ENCODE measurements around the gene NUDT4.
"Not testable (repeated sequence)": the region's sequence is repeated elsewhere in the genome, so short reads cannot be mapped to it uniquely, and the experiment has no call there.

Gene NUDT4

GRCh38 chr12:93402333-93403311 is 24.9 kb downstream of the NUDT4 start:
- no peak for DNase-seq

- no peak for DNase-seq
Measured at GRCh38 chr12:93403988-93404803, 26.5 kb downstream of the NUDT4 start.

GRCh38 chr12:93404961-93405849 is 27.5 kb downstream of the NUDT4 start:
- no peak for DNase-seq

GRCh38 chr12:93407054-93407962 is 29.6 kb downstream of the NUDT4 start:
- DNase-seq: no peak

- no peak for DNase-seq
Measured at GRCh38 chr12:93407963-93408283, 30.2 kb downstream of the NUDT4 start.

GRCh38 chr12:93408813-93409212 is 31.1 kb downstream of the NUDT4 start:
- DNase-seq: no peak

- not testable (repeated sequence) for DNase-seq
Measured at GRCh38 chr12:93409343-93410187, 31.8 kb downstream of the NUDT4 start.

DNA sequence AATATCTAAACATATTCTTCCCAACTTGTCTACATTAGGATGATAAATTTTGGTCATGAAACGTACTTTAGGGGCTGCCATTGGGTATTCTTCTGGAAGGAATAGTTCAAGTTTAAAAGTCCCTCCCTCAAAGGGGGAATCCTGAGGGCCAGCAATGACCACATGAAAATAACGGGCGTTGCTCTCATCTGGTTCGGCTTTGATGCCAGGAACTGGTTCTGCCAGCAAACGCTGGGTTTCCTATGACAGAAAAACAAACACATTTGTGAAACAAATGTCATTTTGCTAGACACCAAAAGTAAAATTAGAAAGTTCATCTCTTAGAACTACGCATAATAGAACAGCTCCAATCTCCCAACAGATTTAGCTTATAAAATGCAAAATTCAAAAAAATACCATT is 33.3 kb downstream of the NUDT4 start:
- DNase-seq: not testable (repeated sequence)

GRCh38 chr12:93412396-93412795 is 34.7 kb downstream of the NUDT4 start:
- not testable (repeated sequence) for DNase-seq

DNA sequence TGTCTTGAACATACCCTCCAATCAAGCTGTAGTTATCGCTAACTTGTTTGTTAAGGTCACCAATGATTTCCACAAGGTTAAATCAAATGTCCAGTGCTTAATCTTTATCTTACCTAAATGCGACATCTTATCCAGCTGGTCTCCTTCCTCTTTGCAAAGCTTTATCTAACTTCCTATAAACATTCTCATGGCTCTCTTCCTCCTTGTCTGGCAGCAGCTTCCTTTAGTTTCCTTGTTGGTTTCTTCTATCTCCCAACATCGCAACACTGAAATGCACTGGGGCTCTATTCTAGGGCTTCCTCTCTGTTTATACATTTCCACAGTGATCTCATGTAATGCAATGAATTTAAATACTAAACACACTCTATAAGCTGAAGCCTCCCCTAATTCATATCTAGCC is 35.3 kb downstream of the NUDT4 start:
- no peak for DNase-seq

- no peak for DNase-seq
Measured at GRCh38 chr12:93415723-93416464, 38.2 kb downstream of the NUDT4 start.

DNA sequence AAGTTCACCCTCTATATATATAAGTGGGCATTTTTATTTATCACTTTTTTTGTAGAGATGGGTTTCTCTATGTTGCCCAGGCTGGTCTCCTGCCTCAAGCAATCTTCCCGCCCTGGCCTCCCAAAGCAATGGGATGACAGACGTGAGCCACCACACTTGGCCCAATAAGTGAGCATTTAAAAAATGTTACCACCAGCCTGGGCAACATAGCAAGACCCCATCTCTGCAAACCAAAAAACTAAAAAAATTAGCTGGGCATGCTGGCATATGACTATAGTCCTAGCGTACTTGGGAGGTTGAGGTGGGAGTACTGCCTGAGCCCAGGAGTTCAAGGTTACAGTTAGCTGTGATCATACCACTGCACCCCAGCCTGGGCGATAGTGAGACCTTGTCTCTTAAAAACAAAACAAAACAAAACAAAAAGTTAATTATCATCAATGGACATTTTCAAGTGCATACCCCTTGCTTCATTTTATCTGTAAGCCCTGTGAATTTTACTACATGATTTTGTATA is 40.3 kb downstream of the NUDT4 start:
- DNase-seq: no peak

DNA sequence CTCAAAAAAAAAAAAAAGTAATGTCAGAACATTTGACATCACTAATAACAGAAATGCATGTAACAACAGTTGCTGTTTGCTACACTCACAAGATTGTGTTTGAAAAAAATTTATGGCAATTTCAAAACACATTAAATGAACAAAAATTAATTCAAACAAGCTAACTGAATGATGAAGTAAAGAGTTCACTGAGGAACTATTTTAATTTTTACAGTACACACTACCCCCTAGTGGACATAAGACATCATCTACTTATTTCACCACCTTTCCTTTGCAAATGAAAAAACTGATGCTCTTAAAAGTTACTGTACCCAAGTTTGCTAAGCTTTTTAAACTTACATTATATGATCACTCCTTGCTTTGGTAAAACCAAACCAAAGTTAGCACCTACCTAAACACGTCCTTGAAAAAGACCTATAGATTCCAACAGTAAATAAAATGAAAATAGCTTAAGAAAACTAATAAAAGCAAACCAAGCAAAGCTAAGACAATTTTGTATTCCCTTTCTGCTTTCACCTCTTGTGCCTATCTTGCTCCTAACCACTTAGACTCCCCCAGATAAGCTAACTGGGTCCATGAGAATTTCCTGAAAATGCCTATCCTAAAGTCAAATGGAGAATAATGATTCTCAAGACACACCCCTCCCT is 41.8 kb downstream of the NUDT4 start:
- no peak for DNase-seq

GRCh38 chr12:93422050-93422449 is 44.3 kb downstream of the NUDT4 start:
- DNase-seq: no peak

DNA sequence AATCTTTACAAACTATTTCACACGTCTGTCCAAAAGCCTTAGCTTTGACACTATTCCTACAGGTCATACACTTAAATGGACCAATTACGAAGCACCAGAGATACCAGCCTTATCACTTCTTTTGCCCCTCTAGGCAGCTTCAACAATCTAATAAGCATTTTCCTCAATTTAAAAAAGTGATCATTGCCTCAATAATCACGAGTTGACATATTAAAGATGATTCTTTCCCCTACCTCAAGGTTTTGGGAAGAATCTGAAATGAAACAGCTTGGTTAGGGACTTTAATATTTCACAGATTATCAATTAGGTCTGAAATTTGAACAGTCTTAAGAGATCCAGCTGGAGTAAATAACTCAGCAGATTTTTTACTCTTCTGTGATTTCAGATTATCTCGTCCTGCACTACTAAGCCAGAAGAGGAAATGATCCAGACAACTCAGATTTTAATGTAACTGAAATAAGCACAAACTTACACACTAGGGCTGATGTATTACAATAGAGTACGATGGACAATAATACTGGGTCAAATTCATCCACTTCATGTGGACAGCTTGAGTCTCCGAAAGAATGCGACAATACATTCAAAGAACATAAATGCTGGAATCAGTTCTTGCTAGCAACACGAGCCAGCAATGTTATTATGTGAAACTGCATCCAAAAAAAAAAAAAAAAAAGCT is 48.1 kb downstream of the NUDT4 start:
- no peak for DNase-seq

- no peak for DNase-seq
Measured at GRCh38 chr12:93426412-93426805, 48.7 kb downstream of the NUDT4 start.

GRCh38 chr12:93427779-93428564 is 50.2 kb downstream of the NUDT4 start:
- DNase-seq: no peak

DNA sequence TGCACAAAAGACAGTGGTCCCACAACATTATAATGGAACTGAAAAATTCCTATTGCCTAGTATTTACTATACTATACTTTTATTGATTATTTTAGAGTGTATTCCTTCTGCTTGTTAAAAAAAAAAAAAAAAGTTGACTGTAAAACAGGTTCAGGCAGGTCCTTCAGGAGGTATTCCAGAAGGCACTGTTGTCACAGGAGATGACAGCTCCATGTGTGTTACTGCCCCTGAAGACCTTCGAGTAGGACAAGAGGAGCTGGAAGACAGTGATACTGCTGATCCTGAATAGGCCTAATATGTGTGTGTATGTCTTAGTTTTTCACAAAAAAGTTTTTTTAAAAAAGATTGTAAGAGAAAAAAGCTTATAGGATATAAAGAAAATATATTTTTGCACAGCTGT is 51.7 kb downstream of the NUDT4 start:
- no peak for DNase-seq

All from right hindlimb (tissue), 1 donor.